Hepatocyte (in vitro differentiated cells): Measurements from ENCODE around the gene HSPA12A.

Experiments used
- CTCF ChIP-seq: fragments of 200-600 bp; sonication (generic); IDR thresholded peaks from 2 replicates; pipeline ENCODE4 v1.5.1; 2016; ENCODE audit warnings: antibody characterized with exemption, mild to moderate bottlenecking; ENCODE audit not compliant: poor library complexity
- EZH2 ChIP-seq: fragments of 200-600 bp; sonication (generic); IDR thresholded peaks from 2 replicates; pipeline ENCODE4 v1.6.1; 2016; ENCODE audit warnings: antibody characterized with exemption, mild to moderate bottlenecking, borderline replicate concordance
- EZH2phosphoT487 ChIP-seq: fragments of 200-600 bp; sonication (generic); IDR thresholded peaks from one replicate; pipeline ENCODE4 v1.6.1; 2018; ENCODE audit warnings: antibody characterized with exemption, mild to moderate bottlenecking, low read depth, moderate library complexity; ENCODE audit not compliant: unreplicated experiment, severe bottlenecking

GRCh38 chr10:116684781-116685180, 57.6 kb downstream of the HSPA12A start:
- TF ChIP-seq CTCF (no peak), EZH2 (no peak), EZH2phosphoT487 (no peak)
